NT2/D1 (cell line): ENCODE measurements around the gene L3MBTL4.

ENCODE experiments used
- SUZ12 ChIP-seq: IDR thresholded peaks from 2 replicates; pipeline ENCODE4 v1.6.1; 2011; ENCODE audit not compliant: insufficient read length, insufficient read depth; ENCODE audit errors: extremely low read depth
- YY1 ChIP-seq: IDR thresholded peaks from 2 replicates; pipeline ENCODE4 v1.6.1; 2011; ENCODE audit not compliant: insufficient read length, insufficient read depth
- ZNF274 ChIP-seq: IDR thresholded peaks from 2 replicates; pipeline ENCODE4 v1.6.1; 2011; ENCODE audit warnings: mild to moderate bottlenecking, low read depth, low read length

- no peak for TF ChIP-seq YY1
- TF ChIP-seq SUZ12 = no peak
- TF ChIP-seq ZNF274 = no peak
Observed at GRCh38 chr18:6405237-6406074, 9.3 kb downstream of the L3MBTL4 start.
